Neural progenitor cell (in vitro differentiated cells): ENCODE measurements around the gene FBRSL1.

Experiments used
- CTCF ChIP-seq: fragments of 200-600 bp; sonication (generic); IDR thresholded peaks from 2 replicates; pipeline ENCODE4 v1.5.1; 2017; ENCODE audit warnings: antibody characterized with exemption, mild to moderate bottlenecking
- EZH2 ChIP-seq: fragments of 200-600 bp; sonication (generic); IDR thresholded peaks from 2 replicates; pipeline ENCODE4 v1.6.1; 2017; ENCODE audit warnings: antibody characterized with exemption, mild to moderate bottlenecking, moderate library complexity
- EZH2phosphoT487 ChIP-seq: fragments of 200-600 bp; sonication (generic); IDR thresholded peaks from 2 replicates; pipeline ENCODE4 v1.6.1; 2017; ENCODE audit warnings: antibody characterized with exemption

GRCh38 chr12:132542661-132543060 is 52.7 kb downstream of the FBRSL1 start:
- no peak for TF ChIP-seq CTCF
- no peak for TF ChIP-seq EZH2
- TF ChIP-seq EZH2phosphoT487 = no peak
